OCI-LY7 (cell line): ENCODE data around the gene DENND6B. TPM values are rescaled to one million over a fixed set of nuclear protein-coding genes. Genes with fewer than 3 reads are reported as not detected.

Experiments used
- BruUV-seq: library from RNA; stranded (reverse); fragments of 400-500 nt; replicated peaks from 2 replicates; lab custom pipeline; 2021; lab: Mats Ljungman, UMichigan
- CTCF ChIA-PET: fragments of 300-600 bp; sonication (Branson Sonifier 250); formaldehyde crosslinking; loops from one replicate; lab custom pipeline; 2022; ENCODE audit warnings: antibody characterized with exemption; ENCODE audit not compliant: unreplicated experiment; lab: Charles Lee
- POLR2A ChIA-PET: fragments of 300-600 bp; sonication (Branson Sonifier 250); formaldehyde crosslinking; loops from one replicate; lab custom pipeline; 2022; ENCODE audit warnings: antibody characterized with exemption; lab: Charles Lee
- DNase-seq: peaks from one replicate; pipeline ENCODE4 v3.0.0-alpha.2; 2015; ENCODE audit warnings: low spot score
- H2AFZ ChIP-seq: fragments of 200-600 bp; sonication (generic), shearing (Covaris generic); 2 replicates; pipeline ENCODE4 v1.6.1; 2014; ENCODE audit warnings: mild to moderate bottlenecking, antibody characterized with exemption, low read length, moderate library complexity
- H3K27ac ChIP-seq: fragments of 200-600 bp; sonication (generic); 2 replicates; pipeline ENCODE4 v1.5.1; 2014; ENCODE audit warnings: mixed run types, low read depth, mild to moderate bottlenecking, moderate library complexity, low read length, inconsistent platforms; ENCODE audit not compliant: poor library complexity, severe bottlenecking
- H3K36me3 ChIP-seq: fragments of 200-600 bp; sonication (generic); 2 replicates; pipeline ENCODE4 v1.6.1; 2014; ENCODE audit warnings: mild to moderate bottlenecking, antibody characterized with exemption, low read length, moderate library complexity, mixed read lengths; ENCODE audit not compliant: insufficient read depth
- H3K4me1 ChIP-seq: fragments of 200-600 bp; sonication (generic); 2 replicates; pipeline ENCODE4 v1.5.1; 2014; ENCODE audit warnings: mild to moderate bottlenecking, low read length; ENCODE audit not compliant: insufficient read depth, poor library complexity, severe bottlenecking
- H3K4me2 ChIP-seq: fragments of 200-600 bp; sonication (generic); 2 replicates; pipeline ENCODE4 v1.6.1; 2014; ENCODE audit warnings: mild to moderate bottlenecking, low read length
- H3K4me3 ChIP-seq: fragments of 200-600 bp; sonication (generic); 2 replicates; pipeline ENCODE4 v1.5.1; 2014; ENCODE audit warnings: mild to moderate bottlenecking, low read depth, low read length; ENCODE audit not compliant: poor library complexity, severe bottlenecking
- H3K79me2 ChIP-seq: fragments of 200-600 bp; sonication (generic); 2 replicates; pipeline ENCODE4 v1.6.1; 2016; ENCODE audit warnings: low read depth, mild to moderate bottlenecking, low read length, moderate library complexity, mixed read lengths; ENCODE audit not compliant: insufficient read depth
- H3K9me2 ChIP-seq: fragments of 200-600 bp; sonication (generic); 2 replicates; pipeline ENCODE4 v1.6.1; 2016; ENCODE audit warnings: mild to moderate bottlenecking, low read length, mixed read lengths; ENCODE audit not compliant: insufficient read depth
- H3K9me3 ChIP-seq: fragments of 200-600 bp; sonication (generic); 2 replicates; pipeline ENCODE4 v1.6.1; 2014; ENCODE audit warnings: mild to moderate bottlenecking, mixed run types, low read length, mixed read lengths
- H4K20me1 ChIP-seq: fragments of 200-600 bp; sonication (generic); 2 replicates; pipeline ENCODE4 v1.6.1; 2014; ENCODE audit warnings: mild to moderate bottlenecking, antibody characterized with exemption, low read length, moderate library complexity, mixed read lengths; ENCODE audit not compliant: insufficient read depth
- EZH2phosphoT487 ChIP-seq: fragments of 200-600 bp; sonication (generic); IDR thresholded peaks from 2 replicates; pipeline ENCODE4 v1.6.1; 2018; ENCODE audit warnings: low read depth, borderline replicate concordance, mild to moderate bottlenecking, mixed run types, antibody characterized with exemption, low read length, moderate library complexity, mixed read lengths
- intact Hi-C: fragments of 100-400 bp; cut with micrococcal nuclease; formaldehyde crosslinking; loops from one replicate; pipeline ENCODE4 v1.10.0; 2022; ENCODE audit not compliant: unreplicated experiment
- total RNA-seq, 2 experiments: library from RNA; depleted of rRNA in 1 of 2; stranded (reverse); fragments of >200 nt in 1 of 2; shearing (Covaris generic) in 1 of 2; gene quantifications; 2 replicates each; pipeline ENCODE4 v1.2.3, GENCODE V29; 2014 to 2022
- TF ChIP-seq, protein P1 (sequence below): fragments of 200-600 bp; sonication (generic); conservative IDR thresholded peaks from 2 replicates; pipeline ENCODE4 v1.5.1; 2014; ENCODE audit warnings: mild to moderate bottlenecking, antibody characterized with exemption, low read length, moderate library complexity, mixed read lengths

DENND6B gene
- total RNA-seq, 2 experiments from 2014 or later: 31.6 to 45.0 TPM

DNA sequence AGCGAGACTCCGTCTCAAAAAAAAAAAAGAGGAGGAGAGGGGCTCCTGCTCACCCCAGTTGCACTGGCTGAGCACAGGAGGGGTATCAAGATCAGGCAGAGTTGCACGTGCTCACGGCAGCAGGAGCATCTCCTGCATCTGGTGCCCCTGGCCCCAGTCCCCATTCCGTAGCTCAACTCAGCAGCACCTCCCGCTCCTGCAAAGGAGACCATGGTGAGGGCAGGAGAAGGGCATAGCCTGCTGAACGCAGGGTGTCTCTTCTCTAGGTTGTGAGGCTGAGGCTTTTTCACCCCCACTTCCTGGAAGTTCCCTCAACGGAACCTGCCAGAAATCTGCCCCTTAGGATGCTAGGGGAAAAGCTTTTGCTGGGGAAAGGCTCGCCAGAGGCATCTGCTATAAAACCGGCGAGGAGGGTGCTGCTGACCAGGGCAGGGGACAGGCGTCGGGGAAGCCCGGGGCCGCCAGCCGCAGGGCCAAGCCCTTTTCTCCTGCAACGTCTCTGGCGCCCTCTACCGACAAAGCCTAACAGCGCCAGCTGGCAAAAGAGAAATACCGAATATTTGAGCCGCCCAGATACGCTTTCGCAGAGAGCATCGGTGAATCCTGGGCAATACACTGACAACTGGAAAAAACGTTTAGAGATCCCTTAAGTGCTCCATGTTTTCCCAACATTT, 15.3 kb upstream of the DENND6B start:
- H3K36me3 ChIP-seq: peaks cover 5% of the 10 kb centered on the region; the same call in 1 of the 2 replicates
- peaks cover 21% of the 10 kb centered on the region; the same call in 1 of the 2 replicates for H3K9me3 ChIP-seq
- intact Hi-C loops: loop anchor here (1.0 to 5.0 kb wide), 4 partner anchors 15 to 90 kb away; partner anchors contain the start of genes DENND6B and HDAC10
- peak overlapping the region; percentile 96 for H3K4me2 ChIP-seq
- peak overlapping the region; percentile 100 for H3K4me3 ChIP-seq
- H3K9me2 ChIP-seq: no peaks in the 10 kb centered on the region
- H3K4me1 ChIP-seq: peaks cover 20% of the 10 kb centered on the region
- BruUV-seq: no TSS peak
- DNase-seq: peak; percentile 88
- H3K27ac ChIP-seq: peak overlapping the region; percentile 72
- no peaks in the 10 kb centered on the region for H4K20me1 ChIP-seq
- peak overlapping the region; percentile 76 for H2AFZ ChIP-seq
- TF ChIP-seq, protein P1, sequence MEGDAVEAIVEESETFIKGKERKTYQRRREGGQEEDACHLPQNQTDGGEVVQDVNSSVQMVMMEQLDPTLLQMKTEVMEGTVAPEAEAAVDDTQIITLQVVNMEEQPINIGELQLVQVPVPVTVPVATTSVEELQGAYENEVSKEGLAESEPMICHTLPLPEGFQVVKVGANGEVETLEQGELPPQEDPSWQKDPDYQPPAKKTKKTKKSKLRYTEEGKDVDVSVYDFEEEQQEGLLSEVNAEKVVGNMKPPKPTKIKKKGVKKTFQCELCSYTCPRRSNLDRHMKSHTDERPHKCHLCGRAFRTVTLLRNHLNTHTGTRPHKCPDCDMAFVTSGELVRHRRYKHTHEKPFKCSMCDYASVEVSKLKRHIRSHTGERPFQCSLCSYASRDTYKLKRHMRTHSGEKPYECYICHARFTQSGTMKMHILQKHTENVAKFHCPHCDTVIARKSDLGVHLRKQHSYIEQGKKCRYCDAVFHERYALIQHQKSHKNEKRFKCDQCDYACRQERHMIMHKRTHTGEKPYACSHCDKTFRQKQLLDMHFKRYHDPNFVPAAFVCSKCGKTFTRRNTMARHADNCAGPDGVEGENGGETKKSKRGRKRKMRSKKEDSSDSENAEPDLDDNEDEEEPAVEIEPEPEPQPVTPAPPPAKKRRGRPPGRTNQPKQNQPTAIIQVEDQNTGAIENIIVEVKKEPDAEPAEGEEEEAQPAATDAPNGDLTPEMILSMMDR: peak; percentile 99
- TF ChIP-seq EZH2phosphoT487: no peak
- H3K79me2 ChIP-seq: peaks cover 14% of the 10 kb centered on the region; the same call in 1 of the 2 replicates
- ChIA-PET POLR2A (interaction anchor here (0.6 kb wide), 1 partner anchor 10 kb away, joined by 3 read pairs; no protein-coding TSS in a partner anchor), CTCF (interaction anchor here (0.8 kb wide), 2 partner anchors 66 to 89 kb away, joined by 3 to 4 read pairs; no protein-coding TSS in a partner anchor)

DNA sequence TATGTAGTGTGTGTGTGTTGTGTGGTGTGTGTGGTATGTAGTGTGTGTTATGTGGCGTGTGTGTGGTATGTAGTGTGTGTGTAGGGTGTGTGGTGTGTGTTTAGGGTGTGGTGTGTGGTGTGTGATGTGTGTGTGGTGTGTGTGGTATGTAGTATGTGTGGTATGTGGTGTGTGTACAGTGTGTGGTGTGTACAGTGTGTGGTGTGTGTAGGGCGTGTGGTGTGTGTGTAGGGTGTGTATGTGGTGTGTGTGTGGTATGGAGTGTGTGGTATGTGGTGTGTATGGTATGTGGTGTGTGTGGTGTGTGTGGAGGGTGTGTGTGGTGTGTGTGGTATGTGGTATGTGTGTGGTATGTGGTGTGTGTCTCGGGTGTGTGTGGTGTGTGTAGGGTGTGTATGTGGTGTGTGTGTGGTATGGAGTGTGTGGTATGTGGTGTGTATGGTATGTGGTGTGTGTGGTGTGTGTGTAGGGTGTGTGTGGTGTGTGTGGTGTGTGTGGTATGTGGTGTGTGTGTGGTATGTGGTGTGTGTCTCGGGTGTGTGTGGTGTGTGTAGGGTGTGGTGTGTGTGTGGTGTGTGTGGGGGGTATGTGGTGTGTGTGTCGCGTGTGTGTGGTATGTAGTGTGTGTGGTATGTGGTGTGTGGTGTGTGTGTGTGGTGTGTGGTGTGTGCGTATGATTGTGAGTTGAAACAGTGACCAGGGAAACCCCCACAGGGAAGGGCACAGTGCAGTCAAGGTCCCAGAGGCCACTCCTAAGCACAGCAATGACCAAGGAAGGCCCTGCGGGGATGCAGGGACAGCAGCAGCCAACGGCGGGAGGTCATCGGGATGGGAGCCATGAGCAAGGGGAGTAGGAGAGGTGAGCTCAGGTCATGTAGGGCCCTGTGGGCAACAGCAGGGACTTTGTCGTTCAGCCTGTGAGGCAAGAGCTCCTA, 13.4 kb upstream of the DENND6B start:
- intact Hi-C loops: loop anchor here (5.0 kb wide), 1 partner anchor 88 kb away; the partner anchor contains the start of gene HDAC10

More for the DNA sequence above, 13.4 kb upstream of the DENND6B start:
- DNase-seq: no peak
- Histone ChIP-seq H3K4me2 (no peak overlapping the region), H3K4me1 (peaks cover 32% of the 10 kb centered on the region), H3K9me2 (no peaks in the 10 kb centered on the region), H3K27ac (no peak overlapping the region), H3K9me3 (peaks cover 23% of the 10 kb centered on the region; the same call in 1 of the 2 replicates), H3K36me3 (no peaks in the 10 kb centered on the region), H2AFZ (no peak overlapping the region), H3K79me2 (peaks cover 3% of the 10 kb centered on the region; the same call in 1 of the 2 replicates), H4K20me1 (no peaks in the 10 kb centered on the region), H3K4me3 (no peak overlapping the region)
- CTCF ChIA-PET: no interaction called here
- POLR2A ChIA-PET: interaction anchor here (0.6 kb wide), 1 partner anchor 18 kb away, joined by 3 read pairs; no protein-coding TSS in a partner anchor
- BruUV-seq: no TSS peak
- TF ChIP-seq EZH2phosphoT487: no peak
- TF ChIP-seq, protein P1: no peak
